ENCODE data around the gene TPST2.

TPST2 gene

DNA sequence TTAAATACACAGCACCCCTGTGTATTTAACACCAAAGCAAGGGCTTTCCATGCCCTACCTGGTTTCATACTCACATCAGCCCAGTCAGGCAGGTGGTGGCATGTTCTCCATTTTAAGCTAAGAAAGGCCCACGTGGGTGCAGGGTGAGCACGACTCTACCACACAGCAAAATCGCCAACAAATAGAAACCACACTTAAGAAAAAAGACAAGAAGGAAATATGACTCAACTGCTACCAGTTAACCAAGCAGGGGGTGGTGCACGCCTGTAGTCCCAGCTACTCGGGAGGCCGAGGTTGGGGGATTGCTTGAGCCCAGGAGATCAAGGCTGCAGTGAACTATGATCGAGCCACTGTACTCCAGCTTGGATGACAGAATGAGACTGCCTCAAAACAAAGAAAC lies 42.5 kb downstream of the TPST2 start:
- peak overlapping the region; percentile 84 for H3K27ac Mint-ChIP-seq (ENCODE audit: low read depth)
- no peaks in the 10 kb centered on the region for H3K9me3 Mint-ChIP-seq
- H3K4me3 Mint-ChIP-seq: peak overlapping the region; percentile 54
- H3K36me3 Mint-ChIP-seq (ENCODE audit: insufficient read depth): peaks cover 15% of the 10 kb centered on the region
- ATAC-seq (replicated peaks; ENCODE audit: extremely low read depth, poor library complexity, severe bottlenecking) (peak; percentile 79), DNase-seq (ENCODE audit: low spot score in 2 of 2) (no peak)
- H3K27me3 Mint-ChIP-seq: no peaks in the 10 kb centered on the region
- H3K4me1 Mint-ChIP-seq: peaks cover 73% of the 10 kb centered on the region

- peaks cover 21% of the 10 kb centered on the region for H3K36me3 Mint-ChIP-seq (ENCODE audit: insufficient read depth)
- peak overlapping the region; percentile 84 for H3K27ac Mint-ChIP-seq (ENCODE audit: low read depth)
- no peaks in the 10 kb centered on the region for H3K9me3 Mint-ChIP-seq
- no peaks in the 10 kb centered on the region for H3K27me3 Mint-ChIP-seq
- ATAC-seq (replicated peaks; ENCODE audit: extremely low read depth, poor library complexity, severe bottlenecking) (no peak), DNase-seq (ENCODE audit: low spot score in 2 of 2) (no peak)
- H3K4me3 Mint-ChIP-seq: peak overlapping the region; percentile 36
- peaks cover 72% of the 10 kb centered on the region for H3K4me1 Mint-ChIP-seq
These were observed 43.6 kb downstream of the TPST2 start for GRCh38 chr22:26546282-26546681.

- H3K27ac Mint-ChIP-seq (ENCODE audit: low read depth): peak overlapping the region; percentile 84
- H3K9me3 Mint-ChIP-seq: no peaks in the 10 kb centered on the region
- H3K36me3 Mint-ChIP-seq (ENCODE audit: insufficient read depth): peaks cover 21% of the 10 kb centered on the region
- no peaks in the 10 kb centered on the region for H3K27me3 Mint-ChIP-seq
- ATAC-seq (replicated peaks; ENCODE audit: extremely low read depth, poor library complexity, severe bottlenecking): no peak
- H3K4me1 Mint-ChIP-seq: peaks cover 68% of the 10 kb centered on the region
- no peak for DNase-seq (ENCODE audit: low spot score in 2 of 2)
- H3K4me3 Mint-ChIP-seq: no peak overlapping the region
These were observed 44.1 kb downstream of the TPST2 start for GRCh38 chr22:26545827-26546226.

DNA sequence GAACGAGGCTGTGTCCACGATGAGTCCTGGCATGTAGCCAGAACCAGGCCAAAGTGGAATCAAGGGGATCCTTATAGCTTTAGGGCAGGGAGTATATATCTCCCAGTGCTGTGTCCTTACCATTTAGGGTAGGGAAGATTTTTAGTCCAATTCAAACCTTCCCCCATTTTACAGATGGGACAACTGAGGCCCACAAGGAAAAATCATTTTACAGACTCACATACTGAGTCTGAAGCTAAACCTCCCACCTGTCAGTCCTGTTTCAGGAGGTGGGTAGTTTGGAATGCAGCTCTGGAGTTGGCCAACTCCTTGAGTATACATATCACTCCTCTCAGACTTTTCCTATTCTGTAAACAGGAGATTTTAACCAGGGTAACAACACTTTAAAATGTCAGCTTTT lies 44.5 kb downstream of the TPST2 start:
- DNase-seq (ENCODE audit: low spot score in 2 of 2) (no peak), ATAC-seq (replicated peaks; ENCODE audit: extremely low read depth, poor library complexity, severe bottlenecking) (no peak)
- Mint-ChIP-seq H3K9me3 (no peaks in the 10 kb centered on the region), H3K27me3 (no peaks in the 10 kb centered on the region), H3K36me3 (ENCODE audit: insufficient read depth) (peaks cover 24% of the 10 kb centered on the region), H3K27ac (ENCODE audit: low read depth) (no peak overlapping the region), H3K4me1 (peaks cover 63% of the 10 kb centered on the region), H3K4me3 (no peak overlapping the region)

GRCh38 chr22:26544489-26544888 lies 45.4 kb downstream of the TPST2 start:
- DNase-seq (ENCODE audit: low spot score in 2 of 2) (no peak), ATAC-seq (replicated peaks; ENCODE audit: extremely low read depth, poor library complexity, severe bottlenecking) (no peak)
- Mint-ChIP-seq H3K4me1 (peaks cover 58% of the 10 kb centered on the region), H3K36me3 (ENCODE audit: insufficient read depth) (peaks cover 30% of the 10 kb centered on the region), H3K9me3 (no peaks in the 10 kb centered on the region), H3K27ac (ENCODE audit: low read depth) (peak overlapping the region; percentile 76), H3K27me3 (no peaks in the 10 kb centered on the region), H3K4me3 (no peak overlapping the region)

DNA sequence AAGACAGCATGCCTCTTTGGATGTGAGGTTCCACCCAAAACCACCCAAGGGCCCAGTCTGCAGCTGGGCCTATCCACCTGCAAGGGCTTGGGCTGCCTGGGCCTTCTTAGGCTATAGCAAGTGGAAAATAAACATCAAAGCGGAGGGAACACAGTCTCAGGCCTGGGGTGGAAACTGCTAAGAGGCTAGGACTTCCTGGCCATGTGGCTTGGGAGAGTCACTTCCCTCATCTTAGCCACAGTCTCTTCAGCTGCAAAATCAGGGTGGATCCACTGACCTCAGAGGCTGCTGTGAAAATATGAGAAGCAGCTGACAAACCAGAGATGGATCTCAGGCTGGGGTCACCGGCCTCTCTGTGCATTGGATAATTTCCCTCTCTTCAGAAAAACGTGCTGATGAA lies 47.1 kb downstream of the TPST2 start:
- H3K4me1 Mint-ChIP-seq: peaks cover 61% of the 10 kb centered on the region
- ATAC-seq (replicated peaks; ENCODE audit: extremely low read depth, poor library complexity, severe bottlenecking) (peak; percentile 15), DNase-seq (ENCODE audit: low spot score in 2 of 2) (no peak)
- no peak overlapping the region for H3K4me3 Mint-ChIP-seq
- H3K9me3 Mint-ChIP-seq: no peaks in the 10 kb centered on the region
- peak overlapping the region; percentile 58 for H3K27ac Mint-ChIP-seq (ENCODE audit: low read depth)
- H3K27me3 Mint-ChIP-seq: no peaks in the 10 kb centered on the region
- H3K36me3 Mint-ChIP-seq (ENCODE audit: insufficient read depth): peaks cover 34% of the 10 kb centered on the region

DNA sequence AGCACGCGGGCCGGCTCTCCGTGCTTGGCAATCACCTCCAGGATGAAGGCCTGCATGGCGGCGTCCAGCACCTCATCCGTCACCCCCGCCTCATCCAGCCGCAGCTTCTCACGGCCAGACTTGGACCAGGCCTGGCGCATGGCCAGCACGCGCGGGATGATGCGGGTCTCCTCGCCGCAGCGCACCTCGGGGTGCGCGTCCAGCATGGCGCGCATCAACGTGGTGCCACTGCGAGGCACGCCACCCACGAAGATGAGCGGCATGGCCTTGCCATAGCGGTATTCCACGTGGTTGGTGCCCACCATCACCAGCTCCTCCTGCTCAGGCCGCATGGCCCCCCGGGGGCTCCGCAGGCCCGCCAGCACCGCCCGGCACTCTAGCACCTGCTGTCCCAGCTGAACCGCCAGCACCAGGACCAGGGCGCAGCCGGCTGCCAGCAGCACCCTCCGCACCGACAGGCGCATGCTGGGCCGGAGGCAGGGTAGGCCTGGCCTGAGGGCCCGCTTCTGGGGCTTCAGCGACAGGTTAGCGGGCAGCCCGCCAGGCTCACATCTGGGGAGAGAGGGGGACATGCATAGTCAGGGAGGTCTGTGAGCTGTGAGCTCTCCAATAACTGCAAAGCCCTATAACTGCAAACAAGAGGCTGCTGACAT lies 48.6 kb downstream of the TPST2 start:
- H3K36me3 Mint-ChIP-seq (ENCODE audit: insufficient read depth): peaks cover 34% of the 10 kb centered on the region
- DNase-seq (ENCODE audit: low spot score in 2 of 2): no peak

GRCh38 chr22:26540119-26540518 lies 49.8 kb downstream of the TPST2 start:
- no peak for ATAC-seq (replicated peaks; ENCODE audit: extremely low read depth, poor library complexity, severe bottlenecking)
- no peak overlapping the region for H3K4me3 Mint-ChIP-seq
- peak overlapping the region; percentile 29 for H3K27ac Mint-ChIP-seq (ENCODE audit: low read depth)
- DNase-seq (ENCODE audit: low spot score in 2 of 2): no peak
- peaks cover 53% of the 10 kb centered on the region for H3K4me1 Mint-ChIP-seq
- no peaks in the 10 kb centered on the region for H3K9me3 Mint-ChIP-seq
- H3K36me3 Mint-ChIP-seq (ENCODE audit: insufficient read depth): peaks cover 44% of the 10 kb centered on the region
- H3K27me3 Mint-ChIP-seq: no peaks in the 10 kb centered on the region

More for the DNA sequence above, 48.6 kb downstream of the TPST2 start:
- no peaks in the 10 kb centered on the region for H3K9me3 Mint-ChIP-seq
- H3K27me3 Mint-ChIP-seq: no peaks in the 10 kb centered on the region
- H3K4me1 Mint-ChIP-seq: peaks cover 50% of the 10 kb centered on the region
- no peak overlapping the region for H3K27ac Mint-ChIP-seq (ENCODE audit: low read depth)
- no peak for ATAC-seq (replicated peaks; ENCODE audit: extremely low read depth, poor library complexity, severe bottlenecking)
- no peak overlapping the region for H3K4me3 Mint-ChIP-seq

DNA sequence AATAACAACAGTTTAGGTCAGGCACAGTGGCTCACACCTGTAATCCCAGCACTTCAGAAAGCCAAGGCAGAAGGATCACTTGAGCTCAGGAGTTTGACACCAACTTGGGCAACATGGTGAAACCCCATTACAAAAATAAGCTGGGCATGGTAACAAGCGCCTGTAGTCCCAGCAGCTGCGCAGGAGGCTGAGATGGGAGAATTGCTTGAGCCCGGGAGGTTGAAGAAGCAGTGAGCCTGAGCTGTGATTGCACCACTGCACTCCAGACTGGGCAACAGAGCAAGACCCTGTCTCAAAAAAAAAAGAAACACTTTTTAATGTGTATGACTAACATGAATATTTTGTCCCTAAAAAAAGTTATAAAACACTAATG lies 53.2 kb downstream of the TPST2 start:
- Mint-ChIP-seq H3K4me1 (peaks cover 31% of the 10 kb centered on the region), H3K4me3 (no peak overlapping the region), H3K36me3 (ENCODE audit: insufficient read depth) (peaks cover 60% of the 10 kb centered on the region), H3K27me3 (no peaks in the 10 kb centered on the region), H3K9me3 (no peaks in the 10 kb centered on the region), H3K27ac (ENCODE audit: low read depth) (no peak overlapping the region)
- no peak for ATAC-seq (replicated peaks; ENCODE audit: extremely low read depth, poor library complexity, severe bottlenecking)
- no peak for DNase-seq (ENCODE audit: low spot score in 2 of 2)

DNA sequence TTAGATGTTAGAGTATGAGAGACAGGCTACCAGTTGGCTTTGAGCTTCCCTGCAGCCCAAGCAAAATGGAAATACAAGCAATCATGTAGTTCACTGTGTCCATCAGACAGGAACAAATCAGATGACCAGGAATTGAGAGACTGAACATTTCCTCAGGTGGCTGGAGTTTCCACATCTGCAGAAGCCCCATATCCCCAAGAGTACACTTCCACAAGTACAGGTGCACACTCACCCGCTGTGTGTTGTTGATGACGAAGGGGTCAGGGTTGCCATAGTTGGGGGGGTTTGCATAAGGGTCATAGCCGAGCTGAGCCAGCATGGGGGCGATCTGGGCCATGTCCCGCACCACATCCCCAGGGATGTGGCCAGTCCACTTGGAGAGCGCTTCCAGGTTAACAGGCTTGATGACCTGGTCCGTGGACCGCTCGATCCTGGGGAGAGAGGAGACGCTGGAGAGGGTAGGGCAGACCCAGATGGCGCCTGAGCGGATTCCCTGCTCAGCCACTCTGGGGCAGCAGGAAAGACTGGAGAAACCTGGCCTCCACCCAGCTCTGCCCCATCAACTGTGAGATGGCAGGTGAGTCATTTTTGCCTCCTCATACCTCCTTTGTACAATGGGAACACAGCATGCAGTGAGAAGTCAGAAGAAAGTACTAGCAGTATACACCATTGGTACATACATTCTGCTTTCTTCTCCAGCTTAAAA lies 53.7 kb downstream of the TPST2 start:
- Mint-ChIP-seq H3K27me3 (no peaks in the 10 kb centered on the region), H3K27ac (ENCODE audit: low read depth) (peak overlapping the region; percentile 38), H3K4me1 (peaks cover 31% of the 10 kb centered on the region), H3K36me3 (ENCODE audit: insufficient read depth) (peaks cover 63% of the 10 kb centered on the region), H3K9me3 (no peaks in the 10 kb centered on the region), H3K4me3 (no peak overlapping the region)
- no peak for ATAC-seq (replicated peaks; ENCODE audit: extremely low read depth, poor library complexity, severe bottlenecking)
- DNase-seq (ENCODE audit: low spot score in 2 of 2): no peak

DNA sequence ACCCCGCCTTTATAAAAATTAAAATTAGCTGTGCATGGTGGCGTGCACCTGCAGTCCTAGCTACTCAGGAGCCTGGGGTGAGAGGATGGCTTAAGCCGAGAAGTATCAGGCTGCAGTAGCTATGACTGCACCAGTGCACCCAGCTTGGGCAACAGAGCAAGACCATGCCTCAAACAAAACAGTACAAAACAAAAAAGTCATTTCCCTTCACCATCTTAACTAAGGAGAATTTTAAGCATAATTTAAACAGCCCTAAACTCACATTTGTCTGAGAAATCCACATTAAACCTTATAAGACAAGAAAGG lies 54.4 kb downstream of the TPST2 start:
- no peak for ATAC-seq (replicated peaks; ENCODE audit: extremely low read depth, poor library complexity, severe bottlenecking)
- no peak for DNase-seq (ENCODE audit: low spot score in 2 of 2)
- Mint-ChIP-seq H3K27me3 (no peaks in the 10 kb centered on the region), H3K36me3 (ENCODE audit: insufficient read depth) (peaks cover 69% of the 10 kb centered on the region), H3K4me1 (peaks cover 31% of the 10 kb centered on the region), H3K27ac (ENCODE audit: low read depth) (peak overlapping the region; percentile 38), H3K4me3 (no peak overlapping the region), H3K9me3 (no peaks in the 10 kb centered on the region)

- peak overlapping the region; percentile 38 for H3K27ac Mint-ChIP-seq (ENCODE audit: low read depth)
- H3K9me3 Mint-ChIP-seq: no peaks in the 10 kb centered on the region
- peaks cover 31% of the 10 kb centered on the region for H3K4me1 Mint-ChIP-seq
- H3K36me3 Mint-ChIP-seq (ENCODE audit: insufficient read depth): peaks cover 71% of the 10 kb centered on the region
- DNase-seq (ENCODE audit: low spot score in 2 of 2) (no peak), ATAC-seq (replicated peaks; ENCODE audit: extremely low read depth, poor library complexity, severe bottlenecking) (no peak)
- no peaks in the 10 kb centered on the region for H3K27me3 Mint-ChIP-seq
- no peak overlapping the region for H3K4me3 Mint-ChIP-seq
These were observed 54.9 kb downstream of the TPST2 start for GRCh38 chr22:26534874-26535602.

All from central memory CD8-positive, alpha-beta T cell (primary cell).